ENCODE measurements around the gene C10orf90.

Gene C10orf90

GRCh38 chr10:126670056-126670894 lies at the start of gene C10orf90:
C10orf90 (minus strand) TSS chr10:126670693; CDS start chr10:126670480, 213 bp downstream.
- DNase-seq (ENCODE audit: low spot score), result peak; percentile 8

- no peak for DNase-seq (ENCODE audit: low spot score)
Observed at GRCh38 chr10:126716366-126716765, 45.9 kb upstream of the C10orf90 start.

- no peak for DNase-seq (ENCODE audit: low spot score)
Observed at GRCh38 chr10:126713594-126713993, 43.1 kb upstream of the C10orf90 start.

- no peak for DNase-seq (ENCODE audit: low spot score)
Observed at GRCh38 chr10:126712681-126713080, 42.2 kb upstream of the C10orf90 start.

GRCh38 chr10:126705951-126706565 lies 35.6 kb upstream of the C10orf90 start:
- no peak for DNase-seq (ENCODE audit: low spot score)

- DNase-seq (ENCODE audit: low spot score), result no peak
Observed at GRCh38 chr10:126705131-126705530, 34.6 kb upstream of the C10orf90 start.

GRCh38 chr10:126704649-126705048 lies 34.2 kb upstream of the C10orf90 start:
- no peak for DNase-seq (ENCODE audit: low spot score)

GRCh38 chr10:126702181-126702580 lies 31.7 kb upstream of the C10orf90 start:
- no peak for DNase-seq (ENCODE audit: low spot score)

GRCh38 chr10:126701526-126701925 lies 31.0 kb upstream of the C10orf90 start:
- DNase-seq (ENCODE audit: low spot score), result peak; percentile 2

GRCh38 chr10:126696684-126697083 lies 26.2 kb upstream of the C10orf90 start:
- no peak for DNase-seq (ENCODE audit: low spot score)

- DNase-seq (ENCODE audit: low spot score), result no peak
Observed at GRCh38 chr10:126691456-126691855, 21.0 kb upstream of the C10orf90 start.

GRCh38 chr10:126690534-126690933 lies 20.0 kb upstream of the C10orf90 start:
- DNase-seq (ENCODE audit: low spot score), result no peak

- DNase-seq (ENCODE audit: low spot score), result no peak
Observed at GRCh38 chr10:126689461-126689994, 19.0 kb upstream of the C10orf90 start.

GRCh38 chr10:126687121-126687606 lies 16.7 kb upstream of the C10orf90 start:
- no peak for DNase-seq (ENCODE audit: low spot score)

- DNase-seq (ENCODE audit: low spot score), result no peak
Observed at GRCh38 chr10:126686719-126687118, 16.2 kb upstream of the C10orf90 start.

GRCh38 chr10:126686268-126686667 lies 15.8 kb upstream of the C10orf90 start:
- no peak for DNase-seq (ENCODE audit: low spot score)

- no peak for DNase-seq (ENCODE audit: low spot score)
Observed at GRCh38 chr10:126685756-126686155, 15.3 kb upstream of the C10orf90 start.

- DNase-seq (ENCODE audit: low spot score), result no peak
Observed at GRCh38 chr10:126684171-126684745, 13.8 kb upstream of the C10orf90 start.

GRCh38 chr10:126683466-126683865 lies 13.0 kb upstream of the C10orf90 start:
- no peak for DNase-seq (ENCODE audit: low spot score)

GRCh38 chr10:126675656-126676438 lies 5.4 kb upstream of the C10orf90 start:
- no peak for DNase-seq (ENCODE audit: low spot score)

- DNase-seq (ENCODE audit: low spot score), result no peak
Observed at GRCh38 chr10:126674741-126675515, 4.4 kb upstream of the C10orf90 start.

Data from COLO829 (cell line).